SK-N-SH treated with all-trans-retinoic acid at 6 μM for 48 hours (cell line): ENCODE data around the gene CCDC154.
A peak's percentile ranks its signal among the peaks of the same experiment; 100 is the strongest.

Experiments
- ATAC-seq: fragments of 200-7000 bp; cut with Tn5 transposase; 3 replicates; pipeline ENCODE4 v1.9.1; 2020; ENCODE audit warnings: mild to moderate bottlenecking, moderate library complexity
- ARNTL ChIP-seq: fragments of 450-650 bp; formaldehyde crosslinking; IDR thresholded peaks from 2 replicates; pipeline ENCODE4 v1.5.0; 2020; ENCODE audit warnings: low read depth, mild to moderate bottlenecking, moderate library complexity, borderline replicate concordance
- CSDC2 ChIP-seq: fragments of 250-450 bp; sonication (Bioruptor Pico); IDR thresholded peaks from 2 replicates; pipeline ENCODE4 v1.5.0; 2020; ENCODE audit warnings: mild to moderate bottlenecking, moderate library complexity
- ESRRG ChIP-seq: fragments of 250-450 bp; sonication (Bioruptor Pico); IDR thresholded peaks from 2 replicates; pipeline ENCODE4 v1.6.1; 2021; ENCODE audit warnings: mild to moderate bottlenecking
- GLIS3 ChIP-seq: fragments of 250-450 bp; sonication (Bioruptor Pico); IDR thresholded peaks from 2 replicates; pipeline ENCODE4 v1.5.0; 2020; ENCODE audit warnings: mild to moderate bottlenecking, moderate library complexity
- ISL1 ChIP-seq: fragments of 250-450 bp; sonication (Bioruptor Pico); IDR thresholded peaks from 2 replicates; pipeline ENCODE4 v2.1.2; 2022; ENCODE audit warnings: mild to moderate bottlenecking, moderate library complexity
- OSR1 ChIP-seq: fragments of 250-450 bp; sonication (Bioruptor Pico); IDR thresholded peaks from 2 replicates; pipeline ENCODE4 v1.8.0; 2022; ENCODE audit warnings: moderate library complexity, mild to moderate bottlenecking, inconsistent platforms
- PPARA ChIP-seq: fragments of 250-450 bp; sonication (Bioruptor Pico); IDR thresholded peaks from 2 replicates; pipeline ENCODE4 v1.5.0; 2020; ENCODE audit warnings: mild to moderate bottlenecking, borderline replicate concordance
- RARB ChIP-seq: fragments of 250-450 bp; sonication (Bioruptor Pico); IDR thresholded peaks from 2 replicates; pipeline ENCODE4 v1.8.0; 2021; ENCODE audit warnings: mild to moderate bottlenecking, moderate library complexity
- SNAI2 ChIP-seq: fragments of 250-450 bp; sonication (Bioruptor Pico); IDR thresholded peaks from 2 replicates; pipeline ENCODE4 v1.5.0; 2020; ENCODE audit warnings: mild to moderate bottlenecking, moderate library complexity
- TOX ChIP-seq: fragments of 250-450 bp; sonication (Bioruptor Pico); IDR thresholded peaks from 2 replicates; pipeline ENCODE4 v1.8.0; 2021; ENCODE audit warnings: mild to moderate bottlenecking, moderate library complexity, borderline replicate concordance
- ZC3H10 ChIP-seq: fragments of 250-450 bp; sonication (Bioruptor Pico); IDR thresholded peaks from 2 replicates; pipeline ENCODE4 v1.5.1; 2021; ENCODE audit warnings: mild to moderate bottlenecking, moderate library complexity
- ZFP3 ChIP-seq: fragments of 250-450 bp; sonication (Bioruptor Pico); IDR thresholded peaks from 2 replicates; pipeline ENCODE4 v1.5.0; 2020; ENCODE audit warnings: mild to moderate bottlenecking, moderate library complexity
- ZFP30 ChIP-seq: fragments of 450-650 bp; formaldehyde crosslinking; IDR thresholded peaks from 2 replicates; pipeline ENCODE4 v1.5.0; 2022; ENCODE audit warnings: mild to moderate bottlenecking, moderate library complexity
- ZNF565 ChIP-seq: fragments of 450-650 bp; formaldehyde crosslinking; conservative IDR thresholded peaks from 2 replicates; pipeline ENCODE4 v1.5.0; 2020; ENCODE audit warnings: low read depth, mild to moderate bottlenecking, moderate library complexity
- ZNF70 ChIP-seq: fragments of 450-650 bp; formaldehyde crosslinking; IDR thresholded peaks from 2 replicates; pipeline ENCODE4 v1.5.0; 2020; ENCODE audit warnings: mild to moderate bottlenecking, moderate library complexity
- ZNF8 ChIP-seq: fragments of 450-650 bp; formaldehyde crosslinking; IDR thresholded peaks from 2 replicates; pipeline ENCODE4 v1.5.0; 2020; ENCODE audit warnings: mild to moderate bottlenecking, moderate library complexity
- TF ChIP-seq, protein P1 (sequence below): fragments of 250-450 bp; sonication (Bioruptor Pico); IDR thresholded peaks from 2 replicates; pipeline ENCODE4 v1.5.0; 2020; ENCODE audit warnings: mild to moderate bottlenecking, moderate library complexity
- TF ChIP-seq, protein P2 (sequence below): fragments of 250-450 bp; sonication (Bioruptor Pico); IDR thresholded peaks from 2 replicates; pipeline ENCODE4 v1.8.0; 2021; ENCODE audit warnings: low read depth, mild to moderate bottlenecking, moderate library complexity, borderline replicate concordance
- TF ChIP-seq, protein P3 (sequence below): fragments of 250-450 bp; sonication (Bioruptor Pico); IDR thresholded peaks from 2 replicates; pipeline ENCODE4 v1.5.1; 2020; ENCODE audit warnings: low read depth, mild to moderate bottlenecking, moderate library complexity
- TF ChIP-seq, protein P4 (sequence below): fragments of 250-450 bp; sonication (Bioruptor Pico); IDR thresholded peaks from 2 replicates; pipeline ENCODE4 v1.5.1; 2021; ENCODE audit warnings: mild to moderate bottlenecking, moderate library complexity
- TF ChIP-seq, protein P5 (sequence below): fragments of 250-450 bp; sonication (Bioruptor Pico); IDR thresholded peaks from 2 replicates; pipeline ENCODE4 v1.8.0; 2020; ENCODE audit warnings: mild to moderate bottlenecking, moderate library complexity, borderline replicate concordance

The CCDC154 gene

DNA sequence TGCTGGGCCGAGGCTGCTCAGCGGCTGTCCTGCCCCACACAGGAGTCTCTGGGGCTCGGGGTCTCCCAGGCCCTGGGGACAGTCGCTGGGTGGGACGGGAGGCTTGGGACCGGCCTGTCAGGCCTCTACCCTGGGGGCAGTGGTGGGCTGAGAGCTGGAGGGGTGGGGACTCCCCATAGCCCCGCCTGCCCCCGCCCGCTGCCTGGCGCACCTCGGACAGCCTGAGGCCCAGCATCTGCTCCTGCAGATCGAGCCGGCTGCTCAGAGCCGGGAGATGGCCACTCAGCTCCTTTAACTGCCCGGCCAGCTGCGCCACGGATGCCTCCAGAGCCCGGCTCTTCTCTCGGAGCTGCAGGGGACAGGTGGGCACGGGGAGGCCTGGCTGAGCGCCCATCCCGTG, 6.8 kb downstream of the CCDC154 start:
- TF ChIP-seq ISL1 (CRISPR knock-in tag) (no peak), ZC3H10 (CRISPR knock-in tag) (no peak), ZNF8 (no peak), ZNF70 (CRISPR knock-in tag) (no peak), GLIS3 (CRISPR knock-in tag) (no peak), CSDC2 (no peak), PPARA (CRISPR knock-in tag) (no peak), ZFP3 (CRISPR knock-in tag) (no peak), ESRRG (CRISPR knock-in tag) (no peak), RARB (CRISPR knock-in tag) (no peak), OSR1 (CRISPR knock-in tag) (no peak), SNAI2 (CRISPR knock-in tag) (no peak), TOX (CRISPR knock-in tag) (no peak), ZFP30 (CRISPR knock-in tag) (no peak)
- TF ChIP-seq, protein P1, sequence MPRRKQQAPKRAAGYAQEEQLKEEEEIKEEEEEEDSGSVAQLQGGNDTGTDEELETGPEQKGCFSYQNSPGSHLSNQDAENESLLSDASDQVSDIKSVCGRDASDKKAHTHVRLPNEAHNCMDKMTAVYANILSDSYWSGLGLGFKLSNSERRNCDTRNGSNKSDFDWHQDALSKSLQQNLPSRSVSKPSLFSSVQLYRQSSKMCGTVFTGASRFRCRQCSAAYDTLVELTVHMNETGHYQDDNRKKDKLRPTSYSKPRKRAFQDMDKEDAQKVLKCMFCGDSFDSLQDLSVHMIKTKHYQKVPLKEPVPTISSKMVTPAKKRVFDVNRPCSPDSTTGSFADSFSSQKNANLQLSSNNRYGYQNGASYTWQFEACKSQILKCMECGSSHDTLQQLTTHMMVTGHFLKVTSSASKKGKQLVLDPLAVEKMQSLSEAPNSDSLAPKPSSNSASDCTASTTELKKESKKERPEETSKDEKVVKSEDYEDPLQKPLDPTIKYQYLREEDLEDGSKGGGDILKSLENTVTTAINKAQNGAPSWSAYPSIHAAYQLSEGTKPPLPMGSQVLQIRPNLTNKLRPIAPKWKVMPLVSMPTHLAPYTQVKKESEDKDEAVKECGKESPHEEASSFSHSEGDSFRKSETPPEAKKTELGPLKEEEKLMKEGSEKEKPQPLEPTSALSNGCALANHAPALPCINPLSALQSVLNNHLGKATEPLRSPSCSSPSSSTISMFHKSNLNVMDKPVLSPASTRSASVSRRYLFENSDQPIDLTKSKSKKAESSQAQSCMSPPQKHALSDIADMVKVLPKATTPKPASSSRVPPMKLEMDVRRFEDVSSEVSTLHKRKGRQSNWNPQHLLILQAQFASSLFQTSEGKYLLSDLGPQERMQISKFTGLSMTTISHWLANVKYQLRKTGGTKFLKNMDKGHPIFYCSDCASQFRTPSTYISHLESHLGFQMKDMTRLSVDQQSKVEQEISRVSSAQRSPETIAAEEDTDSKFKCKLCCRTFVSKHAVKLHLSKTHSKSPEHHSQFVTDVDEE (CRISPR knock-in tag): no peak
- TF ChIP-seq, protein P2, sequence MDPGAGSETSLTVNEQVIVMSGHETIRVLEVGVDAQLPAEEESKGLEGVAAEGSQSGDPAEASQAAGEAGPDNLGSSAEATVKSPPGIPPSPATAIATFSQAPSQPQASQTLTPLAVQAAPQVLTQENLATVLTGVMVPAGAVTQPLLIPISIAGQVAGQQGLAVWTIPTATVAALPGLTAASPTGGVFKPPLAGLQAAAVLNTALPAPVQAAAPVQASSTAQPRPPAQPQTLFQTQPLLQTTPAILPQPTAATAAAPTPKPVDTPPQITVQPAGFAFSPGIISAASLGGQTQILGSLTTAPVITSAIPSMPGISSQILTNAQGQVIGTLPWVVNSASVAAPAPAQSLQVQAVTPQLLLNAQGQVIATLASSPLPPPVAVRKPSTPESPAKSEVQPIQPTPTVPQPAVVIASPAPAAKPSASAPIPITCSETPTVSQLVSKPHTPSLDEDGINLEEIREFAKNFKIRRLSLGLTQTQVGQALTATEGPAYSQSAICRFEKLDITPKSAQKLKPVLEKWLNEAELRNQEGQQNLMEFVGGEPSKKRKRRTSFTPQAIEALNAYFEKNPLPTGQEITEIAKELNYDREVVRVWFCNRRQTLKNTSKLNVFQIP: no peak
- TF ChIP-seq, protein P3, sequence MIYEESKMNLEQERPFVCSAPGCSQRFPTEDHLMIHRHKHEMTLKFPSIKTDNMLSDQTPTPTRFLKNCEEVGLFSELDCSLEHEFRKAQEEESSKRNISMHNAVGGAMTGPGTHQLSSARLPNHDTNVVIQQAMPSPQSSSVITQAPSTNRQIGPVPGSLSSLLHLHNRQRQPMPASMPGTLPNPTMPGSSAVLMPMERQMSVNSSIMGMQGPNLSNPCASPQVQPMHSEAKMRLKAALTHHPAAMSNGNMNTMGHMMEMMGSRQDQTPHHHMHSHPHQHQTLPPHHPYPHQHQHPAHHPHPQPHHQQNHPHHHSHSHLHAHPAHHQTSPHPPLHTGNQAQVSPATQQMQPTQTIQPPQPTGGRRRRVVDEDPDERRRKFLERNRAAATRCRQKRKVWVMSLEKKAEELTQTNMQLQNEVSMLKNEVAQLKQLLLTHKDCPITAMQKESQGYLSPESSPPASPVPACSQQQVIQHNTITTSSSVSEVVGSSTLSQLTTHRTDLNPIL (CRISPR knock-in tag): no peak
- TF ChIP-seq, protein P4, sequence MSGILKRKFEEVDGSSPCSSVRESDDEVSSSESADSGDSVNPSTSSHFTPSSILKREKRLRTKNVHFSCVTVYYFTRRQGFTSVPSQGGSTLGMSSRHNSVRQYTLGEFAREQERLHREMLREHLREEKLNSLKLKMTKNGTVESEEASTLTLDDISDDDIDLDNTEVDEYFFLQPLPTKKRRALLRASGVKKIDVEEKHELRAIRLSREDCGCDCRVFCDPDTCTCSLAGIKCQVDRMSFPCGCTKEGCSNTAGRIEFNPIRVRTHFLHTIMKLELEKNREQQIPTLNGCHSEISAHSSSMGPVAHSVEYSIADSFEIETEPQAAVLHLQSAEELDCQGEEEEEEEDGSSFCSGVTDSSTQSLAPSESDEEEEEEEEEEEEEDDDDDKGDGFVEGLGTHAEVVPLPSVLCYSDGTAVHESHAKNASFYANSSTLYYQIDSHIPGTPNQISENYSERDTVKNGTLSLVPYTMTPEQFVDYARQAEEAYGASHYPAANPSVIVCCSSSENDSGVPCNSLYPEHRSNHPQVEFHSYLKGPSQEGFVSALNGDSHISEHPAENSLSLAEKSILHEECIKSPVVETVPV (CRISPR knock-in tag): no peak
- TF ChIP-seq, protein P5, sequence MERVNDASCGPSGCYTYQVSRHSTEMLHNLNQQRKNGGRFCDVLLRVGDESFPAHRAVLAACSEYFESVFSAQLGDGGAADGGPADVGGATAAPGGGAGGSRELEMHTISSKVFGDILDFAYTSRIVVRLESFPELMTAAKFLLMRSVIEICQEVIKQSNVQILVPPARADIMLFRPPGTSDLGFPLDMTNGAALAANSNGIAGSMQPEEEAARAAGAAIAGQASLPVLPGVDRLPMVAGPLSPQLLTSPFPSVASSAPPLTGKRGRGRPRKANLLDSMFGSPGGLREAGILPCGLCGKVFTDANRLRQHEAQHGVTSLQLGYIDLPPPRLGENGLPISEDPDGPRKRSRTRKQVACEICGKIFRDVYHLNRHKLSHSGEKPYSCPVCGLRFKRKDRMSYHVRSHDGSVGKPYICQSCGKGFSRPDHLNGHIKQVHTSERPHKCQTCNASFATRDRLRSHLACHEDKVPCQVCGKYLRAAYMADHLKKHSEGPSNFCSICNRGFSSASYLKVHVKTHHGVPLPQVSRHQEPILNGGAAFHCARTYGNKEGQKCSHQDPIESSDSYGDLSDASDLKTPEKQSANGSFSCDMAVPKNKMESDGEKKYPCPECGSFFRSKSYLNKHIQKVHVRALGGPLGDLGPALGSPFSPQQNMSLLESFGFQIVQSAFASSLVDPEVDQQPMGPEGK (CRISPR knock-in tag): no peak
- 0 out of 3 replicates have a peak, but pooled peaks have one; percentile 7 for ATAC-seq

DNA sequence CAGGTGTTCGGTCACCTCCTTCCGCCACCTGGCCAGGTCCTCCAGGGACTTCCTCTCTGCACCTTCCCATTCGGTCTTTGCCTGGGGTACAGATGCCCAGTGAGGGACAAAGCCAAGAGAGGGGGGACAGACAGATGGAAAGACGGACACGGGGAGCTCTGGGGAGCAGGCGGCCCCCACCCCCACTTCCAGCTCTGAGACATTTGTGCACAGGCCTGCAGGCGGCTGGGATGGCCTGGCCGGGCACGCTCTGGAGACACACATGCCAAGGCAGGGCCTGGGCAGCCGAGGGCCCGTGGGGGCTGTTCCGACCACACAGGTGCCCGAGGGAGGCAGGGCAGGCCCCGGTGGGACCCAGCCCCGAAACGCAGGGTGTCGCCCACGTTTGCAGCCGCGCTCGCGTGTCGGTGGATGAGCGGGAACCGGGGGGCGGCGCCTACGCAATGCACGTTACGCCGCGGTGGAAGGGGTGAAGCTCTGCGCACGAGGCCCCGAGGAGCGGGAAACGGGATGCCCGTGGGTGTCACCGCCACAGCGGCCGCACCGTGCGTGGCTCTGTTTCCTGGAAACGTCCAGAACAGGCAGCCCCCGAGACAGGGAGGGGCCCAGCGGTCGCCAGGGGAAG, 7.5 kb downstream of the CCDC154 start:
- no peak for ATAC-seq
- TF ChIP-seq ZNF565: no peak
- no peak for TF ChIP-seq ARNTL (CRISPR knock-in tag)
- TF ChIP-seq CSDC2: no peak
- TF ChIP-seq ZFP3 (CRISPR knock-in tag): no peak
- no peak for TF ChIP-seq ESRRG (CRISPR knock-in tag)
- TF ChIP-seq, protein P1 (CRISPR knock-in tag): no peak
- no peak for TF ChIP-seq GLIS3 (CRISPR knock-in tag)
